ENCODE results near the gene BAIAP2L2.

The BAIAP2L2 gene

GRCh38 chr22:38051261-38051660, 59.2 kb downstream of the BAIAP2L2 start:
- TF ChIP-seq EP300 (IDR thresholded peaks at IDR 0.05; ENCODE audit: borderline replicate concordance): no peak
- TF ChIP-seq NFIC (IDR thresholded peaks at IDR 0.05): no peak
- no peak for TF ChIP-seq CREB1 (IDR thresholded peaks at IDR 0.05; ENCODE audit: low read depth)
- no peak for TF ChIP-seq TEAD4 (IDR thresholded peaks at IDR 0.05)
- no peak for TF ChIP-seq RAD21 (IDR thresholded peaks at IDR 0.05; ENCODE audit: low read depth)
- TF ChIP-seq EGR1 (IDR thresholded peaks at IDR 0.05): no peak
- TF ChIP-seq YY1 (IDR thresholded peaks at IDR 0.05; ENCODE audit: low read depth): no peak
- TF ChIP-seq, protein P1, sequence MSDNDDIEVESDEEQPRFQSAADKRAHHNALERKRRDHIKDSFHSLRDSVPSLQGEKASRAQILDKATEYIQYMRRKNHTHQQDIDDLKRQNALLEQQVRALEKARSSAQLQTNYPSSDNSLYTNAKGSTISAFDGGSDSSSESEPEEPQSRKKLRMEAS (IDR thresholded peaks at IDR 0.05): no peak
- TF ChIP-seq ZBTB7A (IDR thresholded peaks at IDR 0.05; ENCODE audit: low read depth): no peak
- no peak for TF ChIP-seq CEBPB (IDR thresholded peaks at IDR 0.05)
- no peak for TF ChIP-seq TCF12 (IDR thresholded peaks at IDR 0.05; ENCODE audit: low read depth)
- TF ChIP-seq, protein P2, sequence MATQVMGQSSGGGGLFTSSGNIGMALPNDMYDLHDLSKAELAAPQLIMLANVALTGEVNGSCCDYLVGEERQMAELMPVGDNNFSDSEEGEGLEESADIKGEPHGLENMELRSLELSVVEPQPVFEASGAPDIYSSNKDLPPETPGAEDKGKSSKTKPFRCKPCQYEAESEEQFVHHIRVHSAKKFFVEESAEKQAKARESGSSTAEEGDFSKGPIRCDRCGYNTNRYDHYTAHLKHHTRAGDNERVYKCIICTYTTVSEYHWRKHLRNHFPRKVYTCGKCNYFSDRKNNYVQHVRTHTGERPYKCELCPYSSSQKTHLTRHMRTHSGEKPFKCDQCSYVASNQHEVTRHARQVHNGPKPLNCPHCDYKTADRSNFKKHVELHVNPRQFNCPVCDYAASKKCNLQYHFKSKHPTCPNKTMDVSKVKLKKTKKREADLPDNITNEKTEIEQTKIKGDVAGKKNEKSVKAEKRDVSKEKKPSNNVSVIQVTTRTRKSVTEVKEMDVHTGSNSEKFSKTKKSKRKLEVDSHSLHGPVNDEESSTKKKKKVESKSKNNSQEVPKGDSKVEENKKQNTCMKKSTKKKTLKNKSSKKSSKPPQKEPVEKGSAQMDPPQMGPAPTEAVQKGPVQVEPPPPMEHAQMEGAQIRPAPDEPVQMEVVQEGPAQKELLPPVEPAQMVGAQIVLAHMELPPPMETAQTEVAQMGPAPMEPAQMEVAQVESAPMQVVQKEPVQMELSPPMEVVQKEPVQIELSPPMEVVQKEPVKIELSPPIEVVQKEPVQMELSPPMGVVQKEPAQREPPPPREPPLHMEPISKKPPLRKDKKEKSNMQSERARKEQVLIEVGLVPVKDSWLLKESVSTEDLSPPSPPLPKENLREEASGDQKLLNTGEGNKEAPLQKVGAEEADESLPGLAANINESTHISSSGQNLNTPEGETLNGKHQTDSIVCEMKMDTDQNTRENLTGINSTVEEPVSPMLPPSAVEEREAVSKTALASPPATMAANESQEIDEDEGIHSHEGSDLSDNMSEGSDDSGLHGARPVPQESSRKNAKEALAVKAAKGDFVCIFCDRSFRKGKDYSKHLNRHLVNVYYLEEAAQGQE (IDR thresholded peaks at IDR 0.05; ENCODE audit: low read depth): no peak
- TF ChIP-seq TAF1 (IDR thresholded peaks at IDR 0.05; ENCODE audit: low read depth): no peak
- TF ChIP-seq, protein P3, sequence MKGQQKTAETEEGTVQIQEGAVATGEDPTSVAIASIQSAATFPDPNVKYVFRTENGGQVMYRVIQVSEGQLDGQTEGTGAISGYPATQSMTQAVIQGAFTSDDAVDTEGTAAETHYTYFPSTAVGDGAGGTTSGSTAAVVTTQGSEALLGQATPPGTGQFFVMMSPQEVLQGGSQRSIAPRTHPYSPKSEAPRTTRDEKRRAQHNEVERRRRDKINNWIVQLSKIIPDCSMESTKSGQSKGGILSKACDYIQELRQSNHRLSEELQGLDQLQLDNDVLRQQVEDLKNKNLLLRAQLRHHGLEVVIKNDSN (IDR thresholded peaks at IDR 0.05): no peak
- TF ChIP-seq FOXM1 (IDR thresholded peaks at IDR 0.05; ENCODE audit: borderline replicate concordance, low read depth): no peak

GRCh38 chr22:38050720-38051119, 59.8 kb downstream of the BAIAP2L2 start:
- TF ChIP-seq NFIC (IDR thresholded peaks at IDR 0.05) (no peak), CEBPB (IDR thresholded peaks at IDR 0.05) (no peak), TCF12 (IDR thresholded peaks at IDR 0.05; ENCODE audit: low read depth) (no peak), ZBTB7A (IDR thresholded peaks at IDR 0.05; ENCODE audit: low read depth) (no peak), YY1 (IDR thresholded peaks at IDR 0.05; ENCODE audit: low read depth) (no peak), EP300 (IDR thresholded peaks at IDR 0.05; ENCODE audit: borderline replicate concordance) (no peak), EGR1 (IDR thresholded peaks at IDR 0.05) (no peak), TAF1 (IDR thresholded peaks at IDR 0.05; ENCODE audit: low read depth) (no peak), TEAD4 (IDR thresholded peaks at IDR 0.05) (no peak), CREB1 (IDR thresholded peaks at IDR 0.05; ENCODE audit: low read depth) (no peak), RAD21 (IDR thresholded peaks at IDR 0.05; ENCODE audit: low read depth) (no peak), FOXM1 (IDR thresholded peaks at IDR 0.05; ENCODE audit: borderline replicate concordance, low read depth) (no peak)
- TF ChIP-seq, protein P3 (IDR thresholded peaks at IDR 0.05): no peak
- TF ChIP-seq, protein P2 (IDR thresholded peaks at IDR 0.05; ENCODE audit: low read depth): no peak
- TF ChIP-seq, protein P1 (IDR thresholded peaks at IDR 0.05): no peak

- TF ChIP-seq NFIC (IDR thresholded peaks at IDR 0.05): no peak
- TF ChIP-seq, protein P2 (IDR thresholded peaks at IDR 0.05; ENCODE audit: low read depth): no peak
- TF ChIP-seq, protein P1 (IDR thresholded peaks at IDR 0.05): no peak
- TF ChIP-seq TEAD4 (IDR thresholded peaks at IDR 0.05): no peak
- no peak for TF ChIP-seq TAF1 (IDR thresholded peaks at IDR 0.05; ENCODE audit: low read depth)
- TF ChIP-seq EGR1 (IDR thresholded peaks at IDR 0.05): no peak
- no peak for TF ChIP-seq CREB1 (IDR thresholded peaks at IDR 0.05; ENCODE audit: low read depth)
Measured at GRCh38 chr22:38049812-38050619, 60.5 kb downstream of the BAIAP2L2 start.

Data from Ishikawa (cell line).